8988T (cell line): Measurements from ENCODE around the gene SPRTN.

Source experiments
- DNase-seq: peaks from one replicate; pipeline ENCODE4 v3.0.0; 2011

The SPRTN gene, protein sequence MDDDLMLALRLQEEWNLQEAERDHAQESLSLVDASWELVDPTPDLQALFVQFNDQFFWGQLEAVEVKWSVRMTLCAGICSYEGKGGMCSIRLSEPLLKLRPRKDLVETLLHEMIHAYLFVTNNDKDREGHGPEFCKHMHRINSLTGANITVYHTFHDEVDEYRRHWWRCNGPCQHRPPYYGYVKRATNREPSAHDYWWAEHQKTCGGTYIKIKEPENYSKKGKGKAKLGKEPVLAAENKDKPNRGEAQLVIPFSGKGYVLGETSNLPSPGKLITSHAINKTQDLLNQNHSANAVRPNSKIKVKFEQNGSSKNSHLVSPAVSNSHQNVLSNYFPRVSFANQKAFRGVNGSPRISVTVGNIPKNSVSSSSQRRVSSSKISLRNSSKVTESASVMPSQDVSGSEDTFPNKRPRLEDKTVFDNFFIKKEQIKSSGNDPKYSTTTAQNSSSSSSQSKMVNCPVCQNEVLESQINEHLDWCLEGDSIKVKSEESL

DNA sequence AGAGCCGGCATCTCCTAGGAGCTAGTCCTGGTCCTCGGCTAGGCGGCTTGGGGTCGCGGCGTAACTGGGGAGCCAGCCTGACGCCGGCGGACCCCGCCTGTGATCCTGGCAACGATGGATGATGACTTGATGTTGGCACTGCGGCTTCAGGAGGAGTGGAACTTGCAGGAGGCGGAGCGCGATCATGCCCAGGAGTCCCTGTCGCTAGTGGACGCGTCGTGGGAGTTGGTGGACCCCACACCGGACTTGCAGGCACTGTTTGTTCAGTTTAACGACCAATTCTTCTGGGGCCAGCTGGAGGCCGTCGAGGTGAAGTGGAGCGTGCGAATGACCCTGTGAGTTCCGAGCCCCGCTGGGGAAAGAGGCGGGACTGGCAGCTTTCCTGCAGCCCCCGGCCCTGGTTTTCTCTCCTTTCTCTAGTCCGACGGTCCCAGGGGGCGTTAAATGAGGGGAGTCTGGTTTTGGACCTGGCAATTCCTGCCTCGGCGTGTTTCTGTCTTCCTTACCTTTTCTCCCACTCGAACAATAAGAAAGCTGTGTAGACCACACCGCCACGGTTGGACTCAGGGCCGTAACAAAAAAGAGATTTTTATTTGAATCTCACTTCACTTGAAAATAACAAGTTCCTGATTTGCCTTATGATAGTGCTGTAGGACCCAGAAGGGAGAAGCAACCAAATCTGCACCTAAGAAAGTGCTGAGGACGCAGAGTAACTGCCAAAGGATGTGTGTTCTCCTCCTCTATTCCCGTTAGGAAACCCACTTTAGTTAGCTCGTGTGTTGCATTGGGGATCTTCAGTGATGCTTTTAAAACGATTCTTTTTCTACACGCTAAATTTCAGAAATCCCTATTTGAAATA, at the start of gene SPRTN:
Gene SPRTN, plus strand, starts transcription at position 24 of the 859 bp plus-strand sequence. Its CDS starts 91 bp downstream, at position 115.
- peak; percentile 75 for DNase-seq

DNA sequence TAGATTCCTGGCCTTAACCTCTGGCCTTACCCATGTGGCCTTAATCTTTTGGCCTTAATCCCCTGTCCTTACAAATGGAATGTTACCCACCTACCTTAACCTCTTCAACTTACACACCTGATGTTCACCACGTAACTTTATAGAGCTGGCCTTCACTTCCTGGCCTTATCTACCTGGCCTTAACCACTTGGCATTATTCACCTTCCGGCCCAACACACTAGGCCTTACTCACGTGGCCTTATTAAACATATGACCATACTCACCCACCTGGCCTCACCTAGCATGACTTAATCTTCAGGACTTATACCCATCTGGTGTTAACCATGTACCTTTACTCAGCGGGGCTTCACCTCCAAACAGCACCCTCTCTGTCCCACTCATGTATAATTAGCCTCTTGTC, 42.2 kb upstream of the SPRTN start:
- no peak for DNase-seq

DNA sequence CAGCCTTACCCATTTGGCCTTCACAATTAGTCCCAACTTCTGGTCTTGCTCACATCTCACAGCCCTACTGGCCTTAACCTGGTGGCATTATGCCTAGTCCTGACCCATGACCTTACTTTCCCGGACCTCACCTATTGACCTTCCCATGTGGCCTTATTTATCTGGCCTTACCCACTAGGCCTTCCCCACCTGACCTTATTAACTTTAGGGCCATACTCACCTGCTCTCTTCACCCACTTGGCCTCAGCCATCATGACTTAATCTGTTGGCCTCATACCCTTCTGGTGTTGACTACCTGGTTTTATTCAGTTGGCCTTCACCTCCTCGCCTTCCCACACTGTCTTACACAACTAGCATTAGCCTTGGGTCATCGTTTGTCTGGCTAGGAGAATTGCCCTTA, 36.1 kb upstream of the SPRTN start:
- DNase-seq: no peak

DNA sequence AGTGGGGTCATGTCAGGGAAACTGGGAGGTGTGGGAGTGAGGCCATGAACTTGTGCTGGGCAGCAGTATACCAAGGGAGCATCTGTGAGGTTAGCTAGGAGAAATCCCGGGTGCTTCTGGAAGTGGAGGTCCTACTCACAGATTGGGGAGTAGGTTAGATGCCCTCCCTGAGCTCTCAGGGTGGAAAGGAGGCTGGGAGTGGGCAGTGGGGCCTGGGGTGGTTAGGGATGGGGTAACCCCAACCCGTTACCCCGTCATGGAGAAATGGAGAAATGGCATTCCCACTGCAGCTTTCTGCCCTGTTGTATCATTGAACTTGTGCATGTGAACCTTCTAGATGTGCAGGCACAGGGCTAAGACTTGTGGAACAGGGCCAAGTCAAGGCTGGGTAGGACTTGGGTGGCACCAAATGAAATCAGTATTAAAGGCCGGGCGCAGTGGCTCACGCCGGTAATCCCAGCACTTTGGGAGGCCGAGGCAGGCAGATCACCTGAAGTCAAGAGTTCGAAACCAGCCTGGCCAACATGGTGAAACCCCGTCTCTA, 27.6 kb upstream of the SPRTN start:
- no peak for DNase-seq

DNA sequence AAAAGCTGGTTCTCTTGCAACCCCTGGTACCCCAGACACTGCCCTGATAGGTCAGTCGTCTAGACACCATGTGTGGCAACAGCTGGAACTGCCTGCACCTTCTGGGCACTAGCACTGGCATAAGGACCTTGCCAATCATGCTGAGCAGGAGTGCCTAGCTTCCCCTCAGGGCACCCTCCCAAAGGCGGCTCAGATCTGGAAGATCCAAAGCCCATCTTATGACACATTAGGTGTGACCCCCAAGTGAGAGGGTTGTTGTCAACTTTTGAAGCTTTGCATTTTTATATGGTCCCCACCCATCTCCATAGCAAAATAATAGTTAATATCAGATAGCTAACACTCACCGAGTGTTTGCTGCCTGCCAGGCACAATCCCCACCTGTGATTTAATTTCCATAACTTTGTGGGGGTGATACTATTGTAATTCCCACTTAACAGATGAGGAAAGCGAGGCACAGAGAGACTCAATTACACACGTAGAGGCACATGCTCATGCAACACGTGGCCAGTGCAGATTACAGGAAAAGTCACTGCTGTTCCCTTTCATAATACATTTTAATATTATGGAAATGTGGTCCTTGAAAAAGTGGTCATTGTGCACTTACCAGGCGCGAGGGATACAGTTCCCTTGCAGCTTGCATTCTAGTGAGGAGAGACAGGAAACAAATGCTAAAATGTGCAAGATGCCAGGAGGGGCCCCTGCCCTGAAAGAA, 26.2 kb upstream of the SPRTN start:
- DNase-seq: no peak

DNA sequence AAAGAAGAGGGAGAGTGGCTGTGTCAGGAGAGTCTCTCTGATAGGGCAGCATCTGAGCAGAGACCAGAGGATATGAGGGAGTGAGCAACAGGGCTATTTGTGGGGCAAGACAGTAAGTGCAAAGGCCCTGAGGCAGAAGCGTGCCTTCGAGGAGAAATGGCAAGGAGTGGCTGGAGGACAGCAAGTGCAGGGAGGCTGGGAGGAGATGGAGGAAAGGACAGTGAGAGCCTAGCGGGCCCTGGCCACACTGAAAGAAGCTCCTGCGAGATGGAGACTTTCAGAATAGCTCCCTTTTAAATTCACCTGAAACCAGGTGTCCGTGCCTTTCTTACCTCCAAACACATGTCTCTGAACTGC, 25.7 kb upstream of the SPRTN start:
- no peak for DNase-seq

DNA sequence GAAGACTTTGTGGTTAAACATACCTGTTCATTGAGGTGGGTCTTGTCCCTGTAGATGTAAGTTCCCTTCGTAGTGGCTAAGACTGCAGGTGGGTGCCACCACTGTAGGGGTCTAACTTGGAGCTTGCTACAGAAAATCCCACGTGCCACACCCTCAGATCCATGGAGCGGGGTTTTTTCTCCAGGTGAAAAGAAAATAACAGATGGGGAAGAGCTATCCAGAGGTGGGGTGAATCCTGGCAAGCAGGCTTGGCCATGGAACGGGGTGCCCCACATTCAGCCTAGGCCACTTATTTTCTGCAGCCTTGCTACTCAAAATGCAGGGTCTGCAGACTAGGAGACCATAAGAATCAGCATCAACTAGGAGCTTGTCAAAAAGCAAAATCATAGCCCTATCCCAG, 24.4 kb upstream of the SPRTN start:
- DNase-seq: no peak

DNA sequence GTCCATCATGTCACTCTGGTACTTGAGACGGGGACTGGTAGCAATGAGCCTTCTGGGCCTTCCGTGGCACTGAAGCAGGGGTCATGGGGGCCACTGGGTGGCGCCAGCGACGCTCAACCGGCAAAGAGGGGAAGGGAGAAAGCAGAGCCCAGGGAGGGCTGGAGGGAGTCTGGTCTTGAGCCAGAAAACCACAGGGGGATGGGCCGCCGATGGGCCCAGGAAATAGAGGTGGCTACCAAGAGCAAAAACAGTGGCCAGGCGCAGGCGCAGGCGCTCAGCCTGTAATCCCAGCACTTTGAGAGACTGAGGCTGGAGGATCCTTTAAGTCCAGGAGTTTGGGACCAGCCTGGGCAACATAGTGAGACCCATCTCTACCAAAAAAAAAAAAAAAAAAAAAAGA, 22.2 kb upstream of the SPRTN start:
- peak; percentile 52 for DNase-seq

DNA sequence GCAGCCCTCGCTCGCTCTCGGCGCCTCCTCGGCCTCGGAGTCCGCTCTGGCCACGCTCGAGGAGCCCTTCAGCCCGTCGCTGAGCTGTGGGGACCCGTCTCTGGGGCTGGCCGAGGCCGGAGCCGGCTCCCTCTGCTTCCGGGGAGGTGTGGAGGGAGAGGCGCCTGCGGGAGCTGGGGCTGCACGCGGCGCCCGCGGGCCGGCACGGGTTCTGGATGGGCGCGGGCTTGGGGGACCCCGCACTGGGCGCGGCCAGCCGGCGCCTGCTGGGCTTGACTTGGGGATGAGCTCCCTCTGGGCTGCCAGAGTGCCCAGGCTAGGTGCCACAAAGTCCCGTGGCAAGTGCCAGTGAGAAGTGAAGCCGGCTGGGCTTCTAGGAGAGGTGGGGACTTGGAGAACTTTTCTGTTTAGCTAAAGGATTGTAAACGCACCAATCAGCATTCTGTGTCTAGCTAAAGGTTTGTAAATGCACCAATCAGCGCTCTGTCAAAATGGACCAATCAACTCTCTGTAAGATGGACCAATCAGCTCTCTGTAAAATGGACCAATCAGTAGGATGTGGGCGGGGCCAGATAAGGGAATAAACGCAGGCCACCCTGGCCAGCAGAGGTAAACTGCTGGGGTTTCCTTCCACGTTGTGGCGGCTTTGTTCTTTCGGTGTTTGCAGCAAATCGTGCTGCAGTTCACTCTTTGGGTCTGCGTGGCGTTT, 20.6 kb upstream of the SPRTN start:
- DNase-seq: no peak

DNA sequence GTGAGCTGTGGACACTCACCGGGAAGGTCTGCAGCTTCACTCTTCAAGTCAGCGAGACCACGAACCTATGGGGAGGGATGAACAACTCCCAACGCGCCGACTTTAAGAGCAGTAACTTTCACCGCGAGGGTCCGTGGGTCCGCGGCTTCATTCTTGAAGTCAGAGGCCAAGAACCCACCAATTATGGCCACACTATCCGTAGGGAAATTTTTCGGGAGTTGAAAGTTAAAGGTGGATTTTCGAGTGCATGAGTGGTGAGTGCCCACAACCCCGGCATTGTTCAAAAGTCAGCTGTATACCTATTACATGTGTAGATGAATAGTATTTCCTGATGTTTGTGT, 20.1 kb upstream of the SPRTN start:
- no peak for DNase-seq

DNA sequence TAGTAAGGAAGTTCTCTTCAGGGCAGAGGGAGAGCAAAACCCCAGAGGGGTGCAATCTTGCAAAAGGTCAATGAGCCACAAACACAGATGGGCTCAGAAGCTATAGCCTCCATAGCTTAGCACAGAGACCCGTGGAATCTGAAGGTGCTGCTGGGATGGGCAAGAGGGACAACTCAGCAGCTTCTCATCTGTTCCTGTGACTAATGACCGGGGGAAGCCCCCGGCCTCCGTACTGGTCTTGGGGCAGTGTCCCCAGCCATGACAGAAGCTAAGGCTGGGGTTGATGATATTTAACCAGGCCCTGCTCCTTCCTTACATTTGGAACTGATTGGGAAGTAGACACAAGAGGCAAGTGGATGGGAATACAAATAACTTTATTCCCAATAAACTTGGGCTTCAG, 19.5 kb upstream of the SPRTN start:
- DNase-seq: no peak

DNA sequence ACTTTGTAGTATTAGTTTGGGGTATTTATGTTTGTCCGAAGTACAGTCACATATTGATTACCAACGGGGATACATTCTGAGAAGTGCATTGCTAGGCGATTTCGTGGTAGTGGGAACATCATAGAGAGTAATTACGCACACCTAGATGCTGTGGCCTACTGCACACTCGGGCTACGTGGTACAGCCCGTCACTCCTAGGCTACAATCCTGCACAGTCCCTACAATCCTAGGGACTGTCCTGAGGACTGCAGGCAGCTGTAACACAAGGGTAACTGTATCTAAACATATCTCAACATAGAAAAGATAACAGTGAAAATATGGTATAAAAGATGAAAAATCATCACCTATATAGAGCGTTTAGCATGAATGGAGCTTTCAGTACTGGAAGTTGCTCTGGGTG, 19.0 kb upstream of the SPRTN start:
- DNase-seq: no peak

DNA sequence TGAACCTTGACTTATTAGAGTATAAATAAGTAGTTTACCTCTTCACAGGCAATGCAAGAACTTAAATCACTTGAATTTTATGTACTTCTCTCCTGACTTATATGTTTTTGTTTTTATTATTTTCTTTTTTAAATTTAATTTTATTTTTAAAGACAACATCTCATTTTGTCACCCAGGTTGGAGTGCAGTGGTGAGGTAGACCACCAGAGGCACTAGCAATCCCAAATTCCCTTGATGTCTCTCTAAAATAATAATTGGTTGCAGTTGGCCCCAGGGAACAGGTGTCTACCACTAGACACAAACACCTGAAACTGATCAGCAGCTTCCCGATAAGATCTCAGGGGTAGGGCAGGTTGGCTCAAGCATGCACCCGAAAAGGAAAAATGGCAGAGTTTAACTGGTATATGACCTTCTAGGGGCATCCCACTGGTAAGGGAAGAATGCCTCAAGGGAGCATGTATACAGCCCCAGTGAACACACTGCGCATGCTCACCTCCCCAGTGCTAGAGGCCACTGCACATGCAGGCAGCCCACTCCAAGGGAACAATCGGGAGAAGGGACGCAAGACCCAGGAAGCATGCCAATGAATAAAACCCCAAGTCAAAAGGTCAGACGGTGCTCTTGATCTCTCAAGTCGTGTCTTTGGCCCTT, 15.1 kb upstream of the SPRTN start:
- no peak for DNase-seq

DNA sequence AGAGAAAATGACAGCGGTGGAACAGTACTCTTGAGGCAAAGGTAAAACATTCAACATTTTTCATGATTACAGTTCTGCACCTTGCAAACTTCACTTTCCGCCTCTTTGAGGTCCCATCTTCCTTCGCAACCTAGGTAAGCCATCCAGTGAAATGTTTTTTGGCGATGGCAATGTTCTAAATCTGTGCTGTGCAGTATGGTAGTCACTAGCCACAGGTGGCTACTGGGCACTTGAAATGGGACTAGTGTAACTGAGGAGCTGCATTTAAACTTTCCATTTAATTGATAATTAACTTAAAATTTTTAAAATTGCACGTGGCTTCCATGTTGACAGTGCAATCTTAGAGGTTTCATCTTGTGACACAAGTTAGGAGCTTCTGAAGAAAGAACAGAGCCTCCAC, 13.4 kb upstream of the SPRTN start:
- no peak for DNase-seq

DNA sequence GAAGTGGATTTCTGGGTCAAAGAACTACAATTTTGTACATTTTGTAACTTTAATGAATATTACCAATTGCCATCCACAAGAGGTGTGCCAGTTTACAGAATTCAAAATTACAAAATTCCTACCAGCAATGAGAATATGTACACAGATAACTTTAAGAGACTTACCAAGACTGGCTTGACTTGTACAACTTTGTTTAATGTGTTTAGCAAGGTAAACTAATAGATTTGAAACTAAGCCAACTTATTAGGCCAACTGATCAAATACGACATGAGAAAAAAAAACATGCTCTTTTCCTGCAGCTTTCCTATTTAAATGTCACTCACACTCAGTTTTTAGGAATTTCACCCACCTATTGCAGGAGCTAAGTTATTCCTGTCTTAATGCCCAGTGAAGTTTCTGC, 11.8 kb upstream of the SPRTN start:
- no peak for DNase-seq

DNA sequence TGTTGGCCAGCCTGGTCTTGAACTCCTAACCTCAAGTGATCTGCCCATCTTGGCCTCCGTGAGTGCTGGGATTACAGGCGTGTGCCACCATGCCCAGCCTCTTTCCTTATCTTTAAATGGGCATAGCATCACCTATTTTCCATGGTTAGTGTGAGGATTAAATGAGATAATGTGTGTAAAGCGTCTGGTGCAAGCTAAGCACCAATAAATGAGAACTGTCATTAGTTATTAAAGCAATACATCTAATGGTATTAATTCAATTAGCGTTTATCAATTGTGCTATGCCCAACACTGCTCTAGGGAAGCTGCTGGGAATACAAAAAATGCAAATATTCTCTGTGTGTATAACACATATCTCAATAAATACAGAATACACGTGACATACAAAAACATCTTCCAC, 10.5 kb upstream of the SPRTN start:
- DNase-seq: no peak

DNA sequence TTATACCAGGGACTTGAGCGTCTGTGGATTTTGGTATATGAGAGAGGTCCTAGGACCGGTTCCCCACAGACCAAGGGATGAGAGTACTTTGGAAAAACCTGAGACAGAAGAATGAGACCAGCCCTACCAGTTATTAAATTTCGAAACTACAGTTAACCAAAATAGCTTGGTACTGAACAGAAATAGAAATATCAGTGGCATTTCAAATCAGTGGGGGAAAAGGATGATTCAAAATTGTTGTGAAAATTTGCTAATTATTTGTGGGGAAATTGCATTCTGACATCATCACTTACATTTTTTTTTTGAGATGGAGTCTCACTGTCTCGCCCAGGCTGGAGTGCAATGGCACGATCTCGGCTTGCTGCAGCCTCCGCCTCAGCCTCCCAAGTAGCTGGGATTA, 8.6 kb upstream of the SPRTN start:
- no peak for DNase-seq

DNA sequence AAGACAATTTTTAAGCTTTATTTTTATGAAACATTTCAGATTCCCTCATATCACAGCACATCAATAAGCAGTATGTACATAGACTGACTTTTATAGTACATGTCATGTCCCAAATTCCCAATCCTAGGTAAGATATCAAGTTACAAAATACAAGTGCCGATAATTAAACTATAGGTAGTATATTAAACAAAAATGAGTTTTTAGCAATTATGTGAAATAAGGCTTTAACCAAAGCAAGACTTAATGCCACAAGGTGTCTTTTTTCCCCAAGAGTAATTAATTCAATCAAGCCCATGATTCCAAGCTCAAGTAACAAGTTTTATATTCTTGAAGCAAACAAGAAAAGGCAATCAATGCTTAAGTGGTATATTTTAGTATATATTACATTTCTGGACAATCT, 5.3 kb upstream of the SPRTN start:
- DNase-seq: no peak

DNA sequence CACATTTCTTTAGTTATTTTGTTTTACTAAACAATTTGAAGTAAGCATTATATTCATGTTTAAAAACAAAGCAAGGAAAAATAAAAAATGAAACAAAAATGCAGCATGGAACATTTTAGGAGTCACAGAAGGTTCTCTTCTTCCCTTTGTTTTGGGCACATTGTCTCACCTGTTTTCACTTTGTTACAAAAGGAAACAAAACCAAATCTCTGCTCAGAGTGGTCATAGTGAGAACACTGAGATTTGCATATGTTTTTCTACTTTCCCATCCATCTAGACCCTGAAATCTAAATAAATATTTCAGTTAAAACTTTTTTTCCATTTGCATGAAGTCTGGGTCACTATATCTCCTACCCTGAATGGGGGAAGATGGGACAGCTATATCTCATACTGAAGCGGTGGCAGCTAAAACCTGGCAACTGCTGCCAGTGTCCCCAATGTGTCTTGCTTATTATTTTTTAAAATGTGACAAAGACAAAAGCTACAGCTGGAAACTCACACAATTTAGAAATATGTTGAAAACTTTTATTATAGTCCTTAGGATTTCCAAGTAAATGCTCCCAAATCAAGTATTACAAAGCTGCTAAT, 3.9 kb upstream of the SPRTN start:
- DNase-seq: no peak

DNA sequence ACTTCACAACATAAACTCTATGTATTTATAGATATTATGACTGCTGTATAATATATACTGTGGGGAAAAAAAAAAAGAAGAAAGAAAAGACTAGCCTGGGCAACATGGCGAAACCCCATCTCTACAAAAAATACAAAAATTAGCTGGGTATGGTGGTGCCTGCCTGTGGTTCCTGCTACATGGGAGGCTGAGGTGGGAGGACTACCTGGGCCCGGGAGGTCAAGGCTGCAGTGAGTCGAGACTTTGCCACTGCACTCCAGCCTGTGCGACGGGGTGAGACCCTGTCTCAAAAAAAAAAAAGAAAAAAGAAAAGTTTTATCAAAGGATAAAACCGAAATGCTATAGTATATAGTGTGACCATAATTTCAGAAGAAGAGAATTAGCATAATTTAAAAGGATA, 3.1 kb upstream of the SPRTN start:
- DNase-seq: no peak

DNA sequence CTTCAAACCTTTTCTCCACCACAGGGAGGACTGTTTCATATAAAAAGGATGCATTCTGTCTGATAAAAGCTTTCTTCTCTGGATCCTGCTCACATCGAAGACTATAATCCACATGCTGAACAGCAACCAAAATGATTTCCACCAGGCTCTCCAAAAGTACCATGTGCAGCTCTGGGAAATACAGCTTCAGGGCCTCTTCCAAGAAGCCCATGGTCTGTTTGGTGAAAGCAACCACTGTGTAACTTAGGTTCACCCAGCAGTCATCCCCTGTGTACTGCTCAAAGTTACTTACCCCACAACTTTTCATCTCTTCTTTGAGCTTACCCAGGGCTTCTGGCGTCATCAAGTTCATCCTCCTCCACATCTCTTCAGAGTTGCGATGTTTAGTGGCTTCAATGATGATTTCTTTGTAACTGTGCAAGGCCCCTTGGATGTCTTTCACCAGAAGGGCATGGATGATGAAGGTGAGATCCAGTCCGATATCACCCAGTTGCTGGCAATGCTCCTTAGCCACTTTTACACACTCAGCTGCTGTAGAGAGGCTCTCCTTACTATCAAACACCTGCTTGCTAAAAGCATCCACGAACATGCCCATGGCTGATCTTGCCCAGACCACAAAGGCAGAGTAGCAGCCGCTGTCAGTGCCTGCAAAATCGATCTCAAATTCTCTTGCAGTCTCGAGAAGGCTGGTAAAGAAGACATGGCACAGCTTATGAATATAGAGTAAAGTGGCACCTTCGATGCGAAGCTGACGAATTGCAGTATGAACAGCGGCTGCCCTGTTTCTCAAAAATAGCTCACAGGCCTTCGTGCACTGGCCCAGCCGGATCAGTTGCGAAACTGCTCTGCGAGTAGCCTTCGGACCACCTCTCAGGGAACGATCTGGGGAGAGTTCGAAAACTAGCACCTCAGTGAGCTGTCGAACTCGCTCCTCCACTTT, 2.2 kb upstream of the SPRTN start:
- no peak for DNase-seq
